Right lobe of liver (tissue), 4 donors: Measurements from ENCODE around the gene CHRNB1.

Experiments used
- CTCF ChIP-seq, 4 donors: fragments of 200-600 bp in 3 of 4; fragments of 450-650 bp in 1 of 4; IDR thresholded peaks; one replicate each; pipeline versions ENCODE4 v1.5.1 to v1.8.0; 2016 to 2022; ENCODE audit warnings: antibody characterized with exemption in 4 of 4, mild to moderate bottlenecking in 2 of 4
- POLR2A ChIP-seq: fragments of 450-650 bp; IDR thresholded peaks from one replicate; pipeline ENCODE4 v1.6.1; 2017; ENCODE audit warnings: antibody characterized with exemption, mild to moderate bottlenecking
- donor health status: DM: no; HTN: no; CAD: no.
- donor health status: DM: no; HTN: no; CAD: no.
- donor health status: DM: no; HTN: yes; CAD: no.

GRCh38 chr17:7499161-7499560 is 54.3 kb downstream of the CHRNB1 start:
- TF ChIP-seq CTCF (IDR thresholded peaks at IDR 0.05) (no peak), POLR2A (no peak)
